HCT116 (cell line): ENCODE results near the gene ITGAV. TPM values are rescaled to one million over a fixed set of nuclear protein-coding genes. Genes with fewer than 3 reads are reported as not detected.

Experiments
- ATAC-seq: fragments of 200-7000 bp; cut with Tn5 transposase; 2 replicates; pipeline ENCODE4 v1.9.1; 2020; ENCODE audit warnings: mild to moderate bottlenecking, moderate library complexity
- BruUV-seq: library from RNA; stranded (reverse); fragments of 400-500 nt; replicated peaks from 2 replicates; lab custom pipeline; 2021; lab: Mats Ljungman, UMichigan
- CTCF ChIA-PET: fragments of 300-600 bp; sonication (Branson Sonifier 250); formaldehyde crosslinking; loops from one replicate; lab custom pipeline; 2021; ENCODE audit warnings: antibody characterized with exemption; lab: Charles Lee
- POLR2A ChIA-PET: fragments of 300-600, 350-600 bp; sonication (Branson Sonifier 250); formaldehyde crosslinking; loops from one replicate; lab custom pipeline; 2021; ENCODE audit warnings: antibody characterized with exemption; lab: Charles Lee
- RAD21 ChIA-PET, 2 experiments: fragments of 300-600 bp; sonication (Branson Sonifier 250); formaldehyde crosslinking; loops; one replicate each; lab custom pipeline; 2023; ENCODE audit warnings: low total read pairs in 2 of 2; ENCODE audit not compliant: uncharacterized antibody in 2 of 2, unreplicated experiment in 2 of 2, low non-redundant PET in 1 of 2; lab: Charles Lee
- DNase-seq: peaks from one replicate; pipeline ENCODE4 v3.0.0-alpha.2; 2010; ENCODE audit warnings: low read depth, low spot score
- H2AFZ ChIP-seq: fragments of 200-600 bp; shearing (Covaris generic), sonication (generic); 2 replicates; pipeline ENCODE4 v1.6.1; 2017; ENCODE audit warnings: low read depth, mixed run types, mixed read lengths, antibody characterized with exemption, low read length; ENCODE audit not compliant: poor library complexity, severe bottlenecking
- H3K27ac ChIP-seq: 2 replicates; pipeline ENCODE4 v1.5.1; 2012; ENCODE audit warnings: low read depth, low read length
- H3K27me3 ChIP-seq: fragments of 200-600 bp; sonication (generic); 2 replicates; pipeline ENCODE4 v1.6.1; 2016; ENCODE audit warnings: mixed run types, low read length, mixed read lengths; ENCODE audit not compliant: insufficient read depth
- H3K36me3 ChIP-seq, 2 experiments: fragments of 200-500 bp in 1 of 2; fragments of 200-600 bp in 1 of 2; sonication (Bioruptor generic) in 1 of 2; sonication (generic) in 1 of 2; 2 replicates each; pipeline versions ENCODE4 v1.5.1 to v1.6.1; 2014 to 2016; ENCODE audit warnings: low read length in 2 of 2, inconsistent platforms in 1 of 2, mixed read lengths in 1 of 2, mixed run types in 1 of 2; ENCODE audit not compliant: insufficient read depth in 2 of 2, control insufficient read depth in 1 of 2
- H3K4me1 ChIP-seq, 2 experiments: fragments of 200-600 bp in 1 of 2; sonication (generic) in 1 of 2; 2 replicates each; pipeline versions ENCODE4 v1.5.1 to v1.6.1; 2012 to 2017; ENCODE audit warnings: low read length in 2 of 2, inconsistent platforms in 1 of 2, mild to moderate bottlenecking in 1 of 2, mixed read lengths in 1 of 2, mixed run types in 1 of 2, moderate library complexity in 1 of 2; ENCODE audit not compliant: insufficient read depth in 2 of 2, control insufficient read depth in 1 of 2
- H3K4me2 ChIP-seq: fragments of 200-600 bp; sonication (generic); 2 replicates; pipeline ENCODE4 v1.6.1; 2017; ENCODE audit warnings: mixed run types, low read length, mixed read lengths
- H3K4me3 ChIP-seq, 2 experiments: fragments of 200-600 bp in 1 of 2; sonication (generic) in 1 of 2; replicated peaks in 1 of 2; 2 replicates each; pipeline ENCODE4 v1.5.1; 2011 to 2016; ENCODE audit warnings: low read length in 2 of 2, control low read depth in 1 of 2, low read depth in 1 of 2, mild to moderate bottlenecking in 1 of 2, mixed read lengths in 1 of 2, mixed run types in 1 of 2
- H3K79me2 ChIP-seq: fragments of 200-600 bp; sonication (generic); 2 replicates; pipeline ENCODE4 v1.6.1; 2017; ENCODE audit warnings: mild to moderate bottlenecking, mixed run types, low read length, moderate library complexity, mixed read lengths; ENCODE audit not compliant: insufficient read depth
- H3K9ac ChIP-seq: fragments of 200-600 bp; sonication (generic); 2 replicates; pipeline ENCODE4 v1.6.1; 2016; ENCODE audit warnings: low read length, mixed read lengths
- H3K9me2 ChIP-seq: fragments of 200-600 bp; sonication (generic), shearing (Covaris generic); 2 replicates; pipeline ENCODE4 v1.6.1; 2017; ENCODE audit warnings: mixed run types, mild to moderate bottlenecking, moderate library complexity; ENCODE audit not compliant: insufficient read depth
- H3K9me3 ChIP-seq, 2 experiments: fragments of 200-500 bp in 1 of 2; fragments of 200-600 bp in 1 of 2; sonication (Bioruptor generic) in 1 of 2; sonication (generic) in 1 of 2; 2 replicates each; pipeline ENCODE4 v1.6.1; 2014 to 2017; ENCODE audit warnings: low read length in 2 of 2, mixed read lengths in 2 of 2, inconsistent platforms in 1 of 2, low read depth in 1 of 2, mild to moderate bottlenecking in 1 of 2, mixed run types in 1 of 2, moderate library complexity in 1 of 2; ENCODE audit not compliant: control insufficient read depth in 1 of 2, insufficient read depth in 1 of 2
- H4K20me1 ChIP-seq: fragments of 200-600 bp; sonication (generic), shearing (Covaris generic); 2 replicates; pipeline ENCODE4 v1.6.1; 2017; ENCODE audit warnings: mixed run types, mild to moderate bottlenecking, moderate library complexity; ENCODE audit not compliant: insufficient read depth
- CBX3 ChIP-seq: IDR thresholded peaks from 2 replicates; pipeline ENCODE4 v1.6.1; 2012; ENCODE audit warnings: low read depth
- CEBPB ChIP-seq: IDR thresholded peaks from 2 replicates; pipeline ENCODE4 v1.6.1; 2012; ENCODE audit warnings: low read depth
- EGR1 ChIP-seq: IDR thresholded peaks from 2 replicates; pipeline ENCODE4 v1.6.1; 2012; ENCODE audit warnings: low read depth
- ELF1 ChIP-seq: IDR thresholded peaks from 2 replicates; pipeline ENCODE4 v1.6.1; 2012; ENCODE audit warnings: low read depth, borderline replicate concordance
- EZH2 ChIP-seq: fragments of 200-600 bp; sonication (generic); IDR thresholded peaks from 2 replicates; pipeline ENCODE4 v1.6.1; 2017; ENCODE audit warnings: antibody characterized with exemption, mixed run types
- EZH2phosphoT487 ChIP-seq: fragments of 200-600 bp; IDR thresholded peaks from 2 replicates; pipeline ENCODE4 v1.6.1; 2018; ENCODE audit warnings: antibody characterized with exemption, borderline replicate concordance
- FOSL1 ChIP-seq: IDR thresholded peaks from 2 replicates; pipeline ENCODE4 v1.6.1; 2012; ENCODE audit warnings: low read depth
- POLR2A ChIP-seq: IDR thresholded peaks from 2 replicates; pipeline ENCODE4 v1.7.0; 2011; ENCODE audit warnings: borderline replicate concordance; ENCODE audit not compliant: insufficient read depth, insufficient read length; ENCODE audit errors: extremely low read depth
- POLR2AphosphoS5 ChIP-seq: IDR thresholded peaks from 2 replicates; pipeline ENCODE4 v1.6.1; 2011; ENCODE audit warnings: mild to moderate bottlenecking, low read depth, low read length, moderate library complexity
- RAD21 ChIP-seq: IDR thresholded peaks from 2 replicates; pipeline ENCODE4 v1.6.1; 2012; ENCODE audit warnings: low read depth, mild to moderate bottlenecking
- SIN3A ChIP-seq: IDR thresholded peaks from 2 replicates; pipeline ENCODE4 v1.6.1; 2012; ENCODE audit warnings: low read depth
- SP1 ChIP-seq: IDR thresholded peaks from 2 replicates; pipeline ENCODE4 v1.6.1; 2012; ENCODE audit warnings: low read depth
- SRF ChIP-seq: IDR thresholded peaks from 2 replicates; pipeline ENCODE4 v1.6.1; 2012; ENCODE audit warnings: low read depth
- TCF7L2 ChIP-seq: IDR thresholded peaks from 2 replicates; pipeline ENCODE4 v1.7.0; 2011; ENCODE audit warnings: borderline replicate concordance, inconsistent platforms; ENCODE audit not compliant: insufficient read depth, insufficient read length; ENCODE audit errors: extremely low read depth
- YY1 ChIP-seq: IDR thresholded peaks from 2 replicates; pipeline ENCODE4 v1.6.1; 2011; ENCODE audit warnings: low read length, low read depth, moderate library complexity, mild to moderate bottlenecking; ENCODE audit not compliant: insufficient replicate concordance; ENCODE audit errors: extremely low read depth
- ZNF274 ChIP-seq: fragments of 200-500 bp; sonication (Bioruptor generic); IDR thresholded peaks from 2 replicates; pipeline ENCODE4 v1.6.1; 2014; ENCODE audit warnings: mild to moderate bottlenecking, low read depth, low read length, inconsistent platforms
- intact Hi-C: fragments of 100-400 bp; cut with micrococcal nuclease; formaldehyde crosslinking; loops from 2 replicates; pipeline ENCODE4 v1.10.0; 2022
- total RNA-seq: library from RNA; stranded (reverse); gene quantifications from one replicate; pipeline ENCODE4 v1.2.1, GENCODE V29; 2021; ENCODE audit not compliant: unreplicated experiment
- TF ChIP-seq, protein P1 (sequence below): IDR thresholded peaks from 2 replicates; pipeline ENCODE4 v1.6.1; 2011; ENCODE audit warnings: mild to moderate bottlenecking, low read length, moderate library complexity; ENCODE audit not compliant: insufficient replicate concordance; ENCODE audit errors: extremely low read depth
- TF ChIP-seq, protein P2 (sequence below), 3 experiments: fragments of 200-600 bp in 1 of 3; sonication (generic) in 1 of 3; IDR thresholded peaks in 2 of 3; conservative IDR thresholded peaks in 1 of 3; 2 replicates each; pipeline ENCODE4 v1.5.1; 2012 to 2017; ENCODE audit warnings: low read depth in 2 of 3, low read length in 2 of 3, antibody characterized with exemption in 1 of 3, borderline replicate concordance in 1 of 3, control low read depth in 1 of 3, mild to moderate bottlenecking in 1 of 3, mixed read lengths in 1 of 3, mixed run types in 1 of 3, moderate library complexity in 1 of 3; ENCODE audit not compliant: insufficient read depth in 1 of 3
- TF ChIP-seq, protein P3 (sequence below): IDR thresholded peaks from 2 replicates; pipeline ENCODE4 v1.6.1; 2012; ENCODE audit warnings: low read depth

Gene ITGAV
- total RNA-seq, 1 experiment from 2014 or later, result 36.3 TPM

DNA sequence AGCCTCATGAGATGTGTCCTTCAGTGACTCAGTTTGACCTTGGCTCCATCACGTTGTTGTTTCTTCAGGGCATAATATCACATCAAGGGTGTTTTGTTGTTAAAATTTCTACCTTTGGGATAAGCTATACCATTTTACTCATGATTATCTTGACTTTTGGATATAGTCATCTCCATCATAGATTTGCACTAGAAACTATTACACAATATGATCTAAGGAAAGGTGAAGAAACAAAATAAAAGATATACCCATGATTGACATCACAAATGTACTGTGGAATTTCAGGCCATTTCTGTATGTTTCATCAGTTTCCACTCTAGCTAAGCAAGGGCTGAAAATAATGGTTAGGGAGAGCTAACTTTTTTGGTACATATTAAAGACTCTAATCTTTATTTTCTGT is 79.3 kb downstream of the ITGAV start:
- Histone ChIP-seq H3K4me3 (no peak overlapping the region), H3K79me2 (no peaks in the 10 kb centered on the region), H4K20me1 (no peaks in the 10 kb centered on the region), H2AFZ (no peak overlapping the region)
- RAD21 ChIA-PET, result no interaction called here
- TF ChIP-seq, protein P1, sequence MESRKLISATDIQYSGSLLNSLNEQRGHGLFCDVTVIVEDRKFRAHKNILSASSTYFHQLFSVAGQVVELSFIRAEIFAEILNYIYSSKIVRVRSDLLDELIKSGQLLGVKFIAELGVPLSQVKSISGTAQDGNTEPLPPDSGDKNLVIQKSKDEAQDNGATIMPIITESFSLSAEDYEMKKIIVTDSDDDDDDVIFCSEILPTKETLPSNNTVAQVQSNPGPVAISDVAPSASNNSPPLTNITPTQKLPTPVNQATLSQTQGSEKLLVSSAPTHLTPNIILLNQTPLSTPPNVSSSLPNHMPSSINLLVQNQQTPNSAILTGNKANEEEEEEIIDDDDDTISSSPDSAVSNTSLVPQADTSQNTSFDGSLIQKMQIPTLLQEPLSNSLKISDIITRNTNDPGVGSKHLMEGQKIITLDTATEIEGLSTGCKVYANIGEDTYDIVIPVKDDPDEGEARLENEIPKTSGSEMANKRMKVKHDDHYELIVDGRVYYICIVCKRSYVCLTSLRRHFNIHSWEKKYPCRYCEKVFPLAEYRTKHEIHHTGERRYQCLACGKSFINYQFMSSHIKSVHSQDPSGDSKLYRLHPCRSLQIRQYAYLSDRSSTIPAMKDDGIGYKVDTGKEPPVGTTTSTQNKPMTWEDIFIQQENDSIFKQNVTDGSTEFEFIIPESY, result no peak
- TF ChIP-seq, protein P2, sequence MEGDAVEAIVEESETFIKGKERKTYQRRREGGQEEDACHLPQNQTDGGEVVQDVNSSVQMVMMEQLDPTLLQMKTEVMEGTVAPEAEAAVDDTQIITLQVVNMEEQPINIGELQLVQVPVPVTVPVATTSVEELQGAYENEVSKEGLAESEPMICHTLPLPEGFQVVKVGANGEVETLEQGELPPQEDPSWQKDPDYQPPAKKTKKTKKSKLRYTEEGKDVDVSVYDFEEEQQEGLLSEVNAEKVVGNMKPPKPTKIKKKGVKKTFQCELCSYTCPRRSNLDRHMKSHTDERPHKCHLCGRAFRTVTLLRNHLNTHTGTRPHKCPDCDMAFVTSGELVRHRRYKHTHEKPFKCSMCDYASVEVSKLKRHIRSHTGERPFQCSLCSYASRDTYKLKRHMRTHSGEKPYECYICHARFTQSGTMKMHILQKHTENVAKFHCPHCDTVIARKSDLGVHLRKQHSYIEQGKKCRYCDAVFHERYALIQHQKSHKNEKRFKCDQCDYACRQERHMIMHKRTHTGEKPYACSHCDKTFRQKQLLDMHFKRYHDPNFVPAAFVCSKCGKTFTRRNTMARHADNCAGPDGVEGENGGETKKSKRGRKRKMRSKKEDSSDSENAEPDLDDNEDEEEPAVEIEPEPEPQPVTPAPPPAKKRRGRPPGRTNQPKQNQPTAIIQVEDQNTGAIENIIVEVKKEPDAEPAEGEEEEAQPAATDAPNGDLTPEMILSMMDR (IDR thresholded peaks at IDR 0.05 in 2 of 3, conservative IDR thresholded peaks at IDR 0.05 in 1 of 3; ENCODE audit: borderline replicate concordance in 1 of 3, insufficient read depth in 1 of 3, low read depth in 2 of 3, low read length in 2 of 3), result no peak
- TF ChIP-seq EZH2 (no peak), EGR1 (no peak), SIN3A (no peak), ZNF274 (no peak), POLR2A (no peak), CEBPB (no peak), FOSL1 (no peak), CBX3 (no peak), SRF (no peak), SP1 (no peak), EZH2phosphoT487 (no peak), ELF1 (no peak), POLR2AphosphoS5 (no peak), TCF7L2 (no peak), YY1 (no peak), RAD21 (no peak)
- TF ChIP-seq, protein P3, sequence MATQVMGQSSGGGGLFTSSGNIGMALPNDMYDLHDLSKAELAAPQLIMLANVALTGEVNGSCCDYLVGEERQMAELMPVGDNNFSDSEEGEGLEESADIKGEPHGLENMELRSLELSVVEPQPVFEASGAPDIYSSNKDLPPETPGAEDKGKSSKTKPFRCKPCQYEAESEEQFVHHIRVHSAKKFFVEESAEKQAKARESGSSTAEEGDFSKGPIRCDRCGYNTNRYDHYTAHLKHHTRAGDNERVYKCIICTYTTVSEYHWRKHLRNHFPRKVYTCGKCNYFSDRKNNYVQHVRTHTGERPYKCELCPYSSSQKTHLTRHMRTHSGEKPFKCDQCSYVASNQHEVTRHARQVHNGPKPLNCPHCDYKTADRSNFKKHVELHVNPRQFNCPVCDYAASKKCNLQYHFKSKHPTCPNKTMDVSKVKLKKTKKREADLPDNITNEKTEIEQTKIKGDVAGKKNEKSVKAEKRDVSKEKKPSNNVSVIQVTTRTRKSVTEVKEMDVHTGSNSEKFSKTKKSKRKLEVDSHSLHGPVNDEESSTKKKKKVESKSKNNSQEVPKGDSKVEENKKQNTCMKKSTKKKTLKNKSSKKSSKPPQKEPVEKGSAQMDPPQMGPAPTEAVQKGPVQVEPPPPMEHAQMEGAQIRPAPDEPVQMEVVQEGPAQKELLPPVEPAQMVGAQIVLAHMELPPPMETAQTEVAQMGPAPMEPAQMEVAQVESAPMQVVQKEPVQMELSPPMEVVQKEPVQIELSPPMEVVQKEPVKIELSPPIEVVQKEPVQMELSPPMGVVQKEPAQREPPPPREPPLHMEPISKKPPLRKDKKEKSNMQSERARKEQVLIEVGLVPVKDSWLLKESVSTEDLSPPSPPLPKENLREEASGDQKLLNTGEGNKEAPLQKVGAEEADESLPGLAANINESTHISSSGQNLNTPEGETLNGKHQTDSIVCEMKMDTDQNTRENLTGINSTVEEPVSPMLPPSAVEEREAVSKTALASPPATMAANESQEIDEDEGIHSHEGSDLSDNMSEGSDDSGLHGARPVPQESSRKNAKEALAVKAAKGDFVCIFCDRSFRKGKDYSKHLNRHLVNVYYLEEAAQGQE, result no peak
- TF ChIP-seq, all 23 proteins: peak for 0
- DNase-seq (no peak), ATAC-seq (no peak)
- H3K9me3 ChIP-seq, result no peaks in the 10 kb centered on the region
- no peaks in the 10 kb centered on the region for H3K4me1 ChIP-seq
- CTCF ChIA-PET, result no interaction called here
- no peak overlapping the region for H3K4me2 ChIP-seq
- H3K9ac ChIP-seq, result no peak overlapping the region
- peaks cover 12% of the 10 kb centered on the region in 2 experiments for H3K36me3 ChIP-seq
- no peaks in the 10 kb centered on the region for H3K27me3 ChIP-seq
- intact Hi-C loops, result no loop called here
- BruUV-seq, result no TSS peak
- H3K27ac ChIP-seq, result no peak overlapping the region
- H3K9me2 ChIP-seq, result no peaks in the 10 kb centered on the region
- POLR2A ChIA-PET, result no interaction called here
